Mesenchymal stem cell (in vitro differentiated cells and primary cell): ENCODE data around the gene TBC1D10A.
A peak's percentile ranks its signal among the peaks of the same experiment; 100 is the strongest.

Experiments used
- DNase-seq: peaks from one replicate; pipeline ENCODE4 v3.0.0-alpha.2; 2013
- H2AFZ ChIP-seq: one replicate; pipeline ENCODE4 v1.6.1; 2013; ENCODE audit warnings: low read depth, mild to moderate bottlenecking, control low read depth, inconsistent platforms, low read length, moderate library complexity
- H2AK5ac ChIP-seq: 2 replicates; pipeline ENCODE4 v1.6.1; 2013; ENCODE audit warnings: low read length, moderate library complexity, mild to moderate bottlenecking, inconsistent platforms; ENCODE audit not compliant: severe bottlenecking
- H2BK120ac ChIP-seq: one replicate; pipeline ENCODE4 v1.6.1; 2013; ENCODE audit warnings: low read depth, mild to moderate bottlenecking, inconsistent platforms, low read length, moderate library complexity
- H2BK12ac ChIP-seq, 2 experiments: one replicate each; pipeline ENCODE4 v1.6.1; 2013; ENCODE audit warnings: inconsistent platforms in 2 of 2, low read length in 2 of 2, mild to moderate bottlenecking in 2 of 2, moderate library complexity in 2 of 2, control low read depth in 1 of 2
- H2BK15ac ChIP-seq: one replicate; pipeline ENCODE4 v1.6.1; 2013; ENCODE audit warnings: mild to moderate bottlenecking, low read depth, inconsistent platforms; ENCODE audit not compliant: poor library complexity, severe bottlenecking
- H2BK5ac ChIP-seq: 2 replicates; pipeline ENCODE4 v1.6.1; 2013; ENCODE audit warnings: low read depth, mild to moderate bottlenecking, low read length, control low read depth, inconsistent platforms; ENCODE audit not compliant: poor library complexity, severe bottlenecking
- H3K14ac ChIP-seq, 2 experiments: one replicate each; pipeline ENCODE4 v1.6.1; 2013; ENCODE audit warnings: inconsistent platforms in 2 of 2, low read length in 2 of 2, control low read depth in 1 of 2, mild to moderate bottlenecking in 1 of 2, moderate library complexity in 1 of 2
- H3K18ac ChIP-seq, 2 experiments: one replicate each; pipeline ENCODE4 v1.6.1; 2013; ENCODE audit warnings: inconsistent platforms in 2 of 2, low read length in 2 of 2, control low read depth in 1 of 2, low read depth in 1 of 2, mild to moderate bottlenecking in 1 of 2
- H3K23ac ChIP-seq, 2 experiments: one replicate each; pipeline ENCODE4 v1.6.1; 2013; ENCODE audit warnings: inconsistent platforms in 2 of 2, low read length in 2 of 2, mild to moderate bottlenecking in 2 of 2, moderate library complexity in 2 of 2, control low read depth in 1 of 2
- H3K27ac ChIP-seq: 2 replicates; pipeline ENCODE4 v1.5.1; 2013; ENCODE audit warnings: mild to moderate bottlenecking, moderate library complexity, low read length, control low read depth, inconsistent platforms; ENCODE audit not compliant: poor library complexity, severe bottlenecking
- H3K27me3 ChIP-seq, 2 experiments: 2 replicates each; pipeline versions ENCODE4 v1.6.1 to v1.7.0; 2013; ENCODE audit warnings: low read length in 2 of 2, mild to moderate bottlenecking in 2 of 2, moderate library complexity in 2 of 2, control low read depth in 1 of 2, inconsistent platforms in 1 of 2; ENCODE audit not compliant: control insufficient read depth in 1 of 2, insufficient read depth in 1 of 2
- H3K36me3 ChIP-seq, 2 experiments: 2 replicates each; pipeline versions ENCODE4 v1.6.1 to v1.7.0; 2013; ENCODE audit warnings: low read length in 2 of 2, control low read depth in 1 of 2, inconsistent platforms in 1 of 2, low read depth in 1 of 2, mild to moderate bottlenecking in 1 of 2; ENCODE audit not compliant: insufficient read depth in 2 of 2, control insufficient read depth in 1 of 2
- H3K4ac ChIP-seq, 2 experiments: one replicate each; pipeline ENCODE4 v1.6.1; 2013; ENCODE audit warnings: inconsistent platforms in 2 of 2, low read length in 2 of 2, mild to moderate bottlenecking in 2 of 2, moderate library complexity in 2 of 2, control low read depth in 1 of 2, low read depth in 1 of 2
- H3K4me1 ChIP-seq: 2 replicates; pipeline ENCODE4 v1.6.1; 2013; ENCODE audit warnings: low read depth, low read length, control low read depth; ENCODE audit not compliant: control insufficient read depth, insufficient read depth
- H3K4me2 ChIP-seq: 2 replicates; pipeline ENCODE4 v1.6.1; 2013; ENCODE audit warnings: low read length, mild to moderate bottlenecking, inconsistent platforms; ENCODE audit not compliant: poor library complexity, severe bottlenecking
- H3K4me3 ChIP-seq, 2 experiments: 2 replicates each; pipeline versions ENCODE4 v1.5.1 to v1.7.0; 2013; ENCODE audit warnings: low read length in 2 of 2, mild to moderate bottlenecking in 2 of 2, control low read depth in 1 of 2, low read depth in 1 of 2; ENCODE audit not compliant: insufficient read depth in 1 of 2
- H3K79me1 ChIP-seq: replicated peaks from 2 replicates; pipeline ENCODE4 v1.6.1; 2013; ENCODE audit warnings: mild to moderate bottlenecking, control low read depth, low read length, inconsistent platforms; ENCODE audit not compliant: poor library complexity, severe bottlenecking
- H3K9ac ChIP-seq: 2 replicates; pipeline ENCODE4 v1.7.0; 2013; ENCODE audit warnings: mild to moderate bottlenecking, low read length, moderate library complexity
- H3K9me3 ChIP-seq: 2 replicates; pipeline ENCODE4 v1.7.0; 2013; ENCODE audit warnings: mild to moderate bottlenecking, low read length; ENCODE audit not compliant: control insufficient read depth
- H4K8ac ChIP-seq: one replicate; pipeline ENCODE4 v1.6.1; 2013; ENCODE audit warnings: inconsistent platforms, mild to moderate bottlenecking, low read length, moderate library complexity
- H4K91ac ChIP-seq: one replicate; pipeline ENCODE4 v1.6.1; 2013; ENCODE audit warnings: mild to moderate bottlenecking, low read length, inconsistent platforms
- WGBS: methylation state at CpG from one replicate; pipeline ENCODE4 v1.1.7; 2013; ENCODE audit warnings: mixed read lengths; 5-methylcytosine and 5-hydroxymethylcytosine counted together

The TBC1D10A gene

DNA sequence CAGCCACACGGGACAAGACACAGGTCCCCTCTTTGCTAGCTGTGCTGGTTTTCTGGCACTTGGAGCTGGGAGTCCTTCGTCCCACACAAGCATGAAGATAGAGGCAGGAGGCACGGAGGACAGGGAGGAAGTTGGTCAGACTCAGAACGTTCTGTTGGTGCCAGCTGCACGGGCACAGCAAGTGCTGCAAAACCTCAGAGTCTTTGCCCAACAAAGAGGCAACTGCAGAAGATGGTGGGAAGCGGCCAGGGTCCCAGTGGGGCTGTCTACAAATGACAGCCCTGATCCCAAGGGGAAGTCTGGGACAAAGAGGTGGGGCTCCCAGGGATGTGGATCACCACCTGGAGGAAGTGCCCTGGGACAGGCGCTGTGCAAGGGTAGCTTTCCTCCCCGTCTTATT lies 50.7 kb downstream of the TBC1D10A start:
- Histone ChIP-seq H3K18ac (no peak overlapping the region), H2BK5ac (no peak overlapping the region), H3K27me3 (no peaks in the 10 kb centered on the region), H2AK5ac (no peak overlapping the region), H3K4me1 (peaks cover 14% of the 10 kb centered on the region), H2BK12ac (no peak overlapping the region), H2AFZ (no peak overlapping the region), H4K8ac (no peak overlapping the region), H3K36me3 (peaks cover 0 to 4% of the 10 kb centered on the region in 2 experiments), H3K9me3 (no peaks in the 10 kb centered on the region), H3K4ac (no peak overlapping the region), H3K4me3 (no peak overlapping the region), H3K79me1 (no peaks in the 10 kb centered on the region), H4K91ac (no peak overlapping the region), H3K4me2 (no peak overlapping the region), H3K23ac (no peak overlapping the region), H2BK15ac (no peak overlapping the region), H2BK120ac (no peak overlapping the region), H3K27ac (no peak overlapping the region), H3K14ac (no peak overlapping the region), H3K9ac (no peak overlapping the region)
- DNase-seq: no peak
- WGBS: 88% methylated on average over 8 of the region's 8 CpGs

DNA sequence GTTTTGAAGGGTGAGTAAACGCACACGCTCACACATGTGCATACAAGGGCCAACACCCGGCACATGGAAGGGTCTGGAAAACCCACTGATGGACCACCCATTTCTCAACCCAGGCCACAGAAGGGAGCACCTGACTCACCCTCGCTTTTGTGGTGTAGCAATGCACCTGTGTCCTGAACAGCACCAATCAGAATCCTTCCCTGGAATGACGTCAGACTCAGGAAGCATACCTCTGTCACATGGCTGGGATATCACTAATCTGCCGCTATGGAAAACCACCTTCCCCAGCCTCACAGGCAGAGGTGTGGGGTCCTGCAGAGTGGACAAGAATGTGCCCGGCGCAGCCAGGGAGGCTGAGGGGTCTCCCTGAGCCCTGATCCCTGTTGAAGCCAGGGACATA lies 51.1 kb downstream of the TBC1D10A start:
- H3K27me3 ChIP-seq: no peaks in the 10 kb centered on the region

DNA sequence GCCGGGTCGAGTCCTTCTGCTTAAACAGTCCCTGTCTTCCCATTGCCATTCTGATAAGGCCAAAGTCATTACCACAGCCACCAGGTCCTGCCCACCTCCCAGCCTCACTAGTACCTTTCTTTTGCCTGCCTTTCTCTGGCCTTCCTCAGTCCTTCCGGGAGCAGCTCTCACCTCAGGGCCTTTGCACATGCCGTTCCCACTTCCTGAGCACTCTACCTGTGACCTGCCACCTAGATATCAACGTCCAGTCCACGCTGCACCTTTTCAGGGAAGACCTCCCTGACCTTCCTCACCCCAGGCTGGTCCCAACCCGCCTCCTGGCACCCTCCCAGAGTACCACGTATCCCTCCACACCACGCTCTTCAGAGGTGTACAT lies 52.3 kb downstream of the TBC1D10A start:
- Histone ChIP-seq H3K4me3 (no peak overlapping the region), H3K36me3 (peaks cover 0 to 4% of the 10 kb centered on the region in 2 experiments)
- DNase-seq: no peak

More for the DNA sequence above, 51.1 kb downstream of the TBC1D10A start:
- Histone ChIP-seq H3K4me2 (no peak overlapping the region), H3K36me3 (peaks cover 0 to 4% of the 10 kb centered on the region in 2 experiments), H2BK120ac (no peak overlapping the region), H3K4me3 (no peak overlapping the region), H4K91ac (no peak overlapping the region), H2AFZ (no peak overlapping the region), H3K18ac (no peak overlapping the region), H4K8ac (no peak overlapping the region), H2BK5ac (no peak overlapping the region), H3K27ac (no peak overlapping the region), H3K9ac (no peak overlapping the region), H2AK5ac (no peak overlapping the region), H3K9me3 (no peaks in the 10 kb centered on the region), H2BK12ac (no peak overlapping the region), H3K4ac (no peak overlapping the region), H3K14ac (no peak overlapping the region), H3K79me1 (no peaks in the 10 kb centered on the region), H3K4me1 (peaks cover 14% of the 10 kb centered on the region), H3K23ac (no peak overlapping the region), H2BK15ac (no peak overlapping the region)
- DNase-seq: no peak
- WGBS: 85% methylated on average over 8 of the region's 8 CpGs

DNA sequence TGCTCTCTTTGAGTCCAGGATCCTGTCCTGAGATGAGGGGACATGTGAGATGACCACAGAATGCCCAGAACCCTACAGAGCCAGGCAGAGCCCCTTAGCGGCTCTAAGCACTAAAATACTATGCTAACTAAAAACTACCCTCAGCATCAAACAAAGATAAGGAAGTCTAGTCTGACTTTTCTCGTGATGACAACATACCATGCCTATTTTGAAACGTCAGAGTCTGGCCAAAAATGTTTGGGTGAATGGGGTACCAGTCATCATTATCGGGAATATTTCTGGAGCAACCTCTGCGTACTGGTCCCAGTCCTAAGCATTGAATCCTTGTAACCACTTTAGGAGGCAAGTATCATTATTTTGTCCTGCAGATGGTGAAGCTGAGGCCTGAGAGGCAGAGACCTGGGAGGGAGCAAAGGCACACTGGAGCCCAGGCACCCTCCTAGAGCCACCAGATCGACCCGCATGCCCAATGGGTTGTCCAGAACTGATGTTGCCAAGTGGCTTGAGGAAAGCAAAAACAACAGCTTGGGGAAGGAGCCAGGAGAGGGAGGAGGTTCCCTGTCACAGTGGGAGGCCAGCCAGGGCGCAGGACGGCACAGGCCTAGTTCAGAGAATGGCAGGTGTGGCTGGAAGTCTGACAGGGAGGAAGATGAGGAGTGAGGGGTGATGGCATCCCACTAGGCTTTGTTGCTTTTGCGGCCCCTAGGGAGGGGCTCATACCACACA lies 52.9 kb downstream of the TBC1D10A start:
- 70% methylated on average over 10 of the region's 10 CpGs for WGBS
- Histone ChIP-seq H3K14ac (peak overlapping the region in 1 of 2 experiments; percentile 28), H3K4me3 (no peak overlapping the region), H2AFZ (no peak overlapping the region), H3K4me1 (peaks cover 11% of the 10 kb centered on the region), H4K8ac (no peak overlapping the region), H3K4ac (no peak overlapping the region), H2BK5ac (no peak overlapping the region), H3K23ac (no peak overlapping the region), H2BK15ac (no peak overlapping the region), H2AK5ac (no peak overlapping the region), H3K36me3 (peaks cover 0 to 4% of the 10 kb centered on the region in 2 experiments), H3K79me1 (no peaks in the 10 kb centered on the region), H3K27me3 (no peaks in the 10 kb centered on the region), H3K27ac (no peak overlapping the region), H3K4me2 (no peak overlapping the region), H2BK120ac (no peak overlapping the region), H3K9ac (no peak overlapping the region), H2BK12ac (no peak overlapping the region), H3K9me3 (no peaks in the 10 kb centered on the region), H4K91ac (no peak overlapping the region), H3K18ac (no peak overlapping the region)
- no peak for DNase-seq

More for the DNA sequence above, 52.3 kb downstream of the TBC1D10A start:
- Histone ChIP-seq H2BK15ac (no peak overlapping the region), H3K27me3 (no peaks in the 10 kb centered on the region), H2AK5ac (no peak overlapping the region), H2BK120ac (no peak overlapping the region), H3K4ac (no peak overlapping the region), H2BK12ac (peak overlapping the region in 1 of 2 experiments; percentile 64), H2BK5ac (no peak overlapping the region), H3K23ac (no peak overlapping the region), H3K18ac (no peak overlapping the region), H4K8ac (no peak overlapping the region), H3K14ac (no peak overlapping the region), H3K9me3 (no peaks in the 10 kb centered on the region), H3K79me1 (no peaks in the 10 kb centered on the region), H3K4me1 (peaks cover 11% of the 10 kb centered on the region), H3K4me2 (no peak overlapping the region), H3K27ac (no peak overlapping the region), H2AFZ (no peak overlapping the region), H3K9ac (no peak overlapping the region), H4K91ac (no peak overlapping the region)
- WGBS: 88% methylated on average over 9 of the region's 9 CpGs
